ENCODE results near the gene ATF2. TPM values are rescaled to one million over a fixed set of nuclear protein-coding genes. Genes with fewer than 3 reads are reported as not detected.
A peak's percentile ranks its signal among the peaks of the same experiment; 100 is the strongest.

ATF2 gene
- total RNA-seq, 1 donor from 2014 or later = 91.3 TPM

GRCh38 chr2:175025946-175026345 is 142.1 kb downstream of the ATF2 start:
- peaks cover 2% of the 10 kb centered on the region for H3K27me3 Mint-ChIP-seq (ENCODE audit: unreplicated experiment)
- H3K4me3 Mint-ChIP-seq (ENCODE audit: unreplicated experiment) = no peak overlapping the region
- peaks cover 13% of the 10 kb centered on the region for H3K4me1 Mint-ChIP-seq (ENCODE audit: low read depth, unreplicated experiment)
- H3K27ac Mint-ChIP-seq (ENCODE audit: unreplicated experiment) = no peak overlapping the region
- H3K36me3 Mint-ChIP-seq (ENCODE audit: unreplicated experiment) = peaks cover 8% of the 10 kb centered on the region
- H3K9me3 Mint-ChIP-seq (ENCODE audit: unreplicated experiment) = peaks cover 4% of the 10 kb centered on the region
- TF ChIP-seq CTCF (IDR thresholded peaks at IDR 0.05; ENCODE audit: partially characterized antibody, unreplicated experiment) = no peak
- DNase-seq = no peak

- H3K4me3 Mint-ChIP-seq (ENCODE audit: unreplicated experiment) = no peak overlapping the region
- H3K36me3 Mint-ChIP-seq (ENCODE audit: unreplicated experiment) = peaks cover 8% of the 10 kb centered on the region
- TF ChIP-seq CTCF (IDR thresholded peaks at IDR 0.05; ENCODE audit: partially characterized antibody, unreplicated experiment) = no peak
- no peak for DNase-seq
- peaks cover 2% of the 10 kb centered on the region for H3K27me3 Mint-ChIP-seq (ENCODE audit: unreplicated experiment)
- H3K4me1 Mint-ChIP-seq (ENCODE audit: low read depth, unreplicated experiment) = peaks cover 13% of the 10 kb centered on the region
- peaks cover 4% of the 10 kb centered on the region for H3K9me3 Mint-ChIP-seq (ENCODE audit: unreplicated experiment)
- no peak overlapping the region for H3K27ac Mint-ChIP-seq (ENCODE audit: unreplicated experiment)
Measured at GRCh38 chr2:175025233-175025632, 142.8 kb downstream of the ATF2 start.

GRCh38 chr2:175022923-175023322 is 145.1 kb downstream of the ATF2 start:
- H3K4me3 Mint-ChIP-seq (ENCODE audit: unreplicated experiment) = no peak overlapping the region
- TF ChIP-seq CTCF (IDR thresholded peaks at IDR 0.05; ENCODE audit: partially characterized antibody, unreplicated experiment) = no peak
- H3K9me3 Mint-ChIP-seq (ENCODE audit: unreplicated experiment) = peaks cover 1% of the 10 kb centered on the region
- H3K4me1 Mint-ChIP-seq (ENCODE audit: low read depth, unreplicated experiment) = peaks cover 5% of the 10 kb centered on the region
- H3K27ac Mint-ChIP-seq (ENCODE audit: unreplicated experiment) = no peak overlapping the region
- DNase-seq = no peak
- H3K36me3 Mint-ChIP-seq (ENCODE audit: unreplicated experiment) = peaks cover 8% of the 10 kb centered on the region
- no peaks in the 10 kb centered on the region for H3K27me3 Mint-ChIP-seq (ENCODE audit: unreplicated experiment)

Small RNA genes within 50 kb of the gene (microRNA-seq; reads per million reads assigned to microRNA genes)
- gene MIR933 (ENCODE audit: unreplicated experiment) = 32.9 reads per million, percentile 64 among the genes with 10 or more reads in this experiment

Other genes with a start within 250 kb of the ATF2 start
- gene CHN1, start 162.8 kb downstream of the ATF2 start, total RNA-seq (ENCODE audit: unreplicated experiment) = 212 TPM
- 220 TPM for gene ATP5MC3, start 13.5 kb upstream of the ATF2 start, total RNA-seq (ENCODE audit: unreplicated experiment)

All from glutamatergic neuron (in vitro differentiated cells).